GM21825 (cell line): Measurements from ENCODE around the gene RND2.

ENCODE experiments used
- ATAC-seq: cut with Tn5 transposase; IDR thresholded peaks from one replicate; pipeline ENCODE4 v1.9.1; 2021; ENCODE audit warnings: mild to moderate bottlenecking, moderate library complexity; ENCODE audit not compliant: unreplicated experiment

RND2 gene

DNA sequence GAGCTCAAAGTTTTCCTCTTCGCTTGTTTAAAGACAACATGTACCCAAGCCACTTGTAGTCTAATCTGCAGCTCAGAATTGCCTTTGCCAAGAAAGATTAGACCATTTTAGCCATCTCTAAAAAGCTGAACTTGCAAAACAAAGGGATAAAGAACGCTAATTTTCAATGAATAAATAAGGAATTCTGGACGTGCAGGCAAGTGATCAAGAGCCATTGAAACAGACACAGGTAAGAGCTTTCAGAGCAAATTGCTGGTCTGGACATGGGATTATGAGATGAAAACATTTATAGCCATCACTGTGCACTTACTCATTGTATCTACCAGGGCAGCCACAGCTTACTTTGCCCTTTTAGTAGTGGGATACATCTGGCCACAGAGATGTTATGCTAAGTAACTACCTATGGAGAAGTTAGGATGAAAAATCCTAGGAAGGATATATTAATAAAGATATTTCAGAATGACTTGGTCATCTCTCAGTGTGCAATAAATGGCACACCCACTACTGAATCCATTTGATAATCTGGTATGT lies 44.4 kb downstream of the RND2 start:
- ATAC-seq: no peak

GRCh38 chr17:43070257-43070656 lies 45.2 kb downstream of the RND2 start:
- ATAC-seq: no peak

- no peak for ATAC-seq
These were observed 45.8 kb downstream of the RND2 start for GRCh38 chr17:43070872-43071271.

DNA sequence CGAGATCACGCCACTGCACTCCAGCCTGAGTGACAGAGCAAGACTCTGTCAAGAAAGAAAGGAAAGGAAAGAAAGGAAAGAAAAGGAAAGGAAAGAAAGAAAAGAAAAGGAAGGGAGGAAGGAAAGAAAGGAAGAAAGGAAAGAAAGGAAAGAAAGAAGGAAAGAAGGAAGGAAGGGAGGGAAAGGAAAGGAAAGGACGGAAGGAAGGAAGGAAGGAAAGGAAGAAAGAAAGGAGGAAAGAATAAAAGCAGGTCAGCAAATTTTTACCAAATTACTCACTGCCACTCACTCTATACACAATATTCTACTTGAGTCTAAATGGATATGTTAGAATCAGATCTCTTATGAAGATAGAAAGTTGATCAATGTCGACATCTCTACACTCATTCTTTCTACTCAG lies 49.8 kb downstream of the RND2 start:
- ATAC-seq: no peak

DNA sequence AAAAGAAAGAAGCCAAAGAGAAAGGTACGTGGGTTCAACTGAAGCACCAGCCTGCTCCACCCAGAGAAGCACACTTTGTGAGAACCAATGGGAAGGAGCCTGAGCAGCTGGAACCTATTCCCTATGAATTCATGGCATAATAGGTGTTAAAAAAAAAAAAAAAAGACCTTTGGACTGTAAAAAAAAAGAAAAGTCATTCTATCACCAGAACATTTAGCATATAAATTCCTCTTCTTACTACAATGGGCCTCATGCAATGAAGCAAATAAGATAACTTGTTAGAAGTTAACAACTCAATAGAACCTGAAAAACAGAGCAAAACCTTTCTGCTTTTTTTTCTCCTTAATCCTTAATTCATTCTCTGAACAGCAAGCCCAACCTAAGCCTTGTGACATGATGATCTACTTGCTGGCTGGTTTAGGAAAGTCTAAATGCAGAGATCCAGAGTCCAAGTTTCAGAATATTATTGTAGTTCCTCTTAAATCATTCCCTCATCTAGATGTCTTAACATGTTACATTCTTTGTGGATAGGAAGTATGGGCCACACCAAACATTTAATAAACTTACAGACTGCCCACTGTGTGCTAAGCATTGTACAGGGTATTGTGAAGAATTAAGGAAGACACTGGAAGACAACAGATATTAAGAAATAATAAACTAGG lies 54.7 kb downstream of the RND2 start:
- ATAC-seq: no peak
